HG02973 (cell line): ENCODE data around the gene BABAM1.
A peak's percentile ranks its signal among the peaks of the same experiment; 100 is the strongest.

ENCODE experiments used
- ATAC-seq: cut with Tn5 transposase; IDR thresholded peaks from one replicate; pipeline ENCODE4 v1.9.1; 2021; ENCODE audit warnings: moderate library complexity; ENCODE audit not compliant: unreplicated experiment

Gene BABAM1

DNA sequence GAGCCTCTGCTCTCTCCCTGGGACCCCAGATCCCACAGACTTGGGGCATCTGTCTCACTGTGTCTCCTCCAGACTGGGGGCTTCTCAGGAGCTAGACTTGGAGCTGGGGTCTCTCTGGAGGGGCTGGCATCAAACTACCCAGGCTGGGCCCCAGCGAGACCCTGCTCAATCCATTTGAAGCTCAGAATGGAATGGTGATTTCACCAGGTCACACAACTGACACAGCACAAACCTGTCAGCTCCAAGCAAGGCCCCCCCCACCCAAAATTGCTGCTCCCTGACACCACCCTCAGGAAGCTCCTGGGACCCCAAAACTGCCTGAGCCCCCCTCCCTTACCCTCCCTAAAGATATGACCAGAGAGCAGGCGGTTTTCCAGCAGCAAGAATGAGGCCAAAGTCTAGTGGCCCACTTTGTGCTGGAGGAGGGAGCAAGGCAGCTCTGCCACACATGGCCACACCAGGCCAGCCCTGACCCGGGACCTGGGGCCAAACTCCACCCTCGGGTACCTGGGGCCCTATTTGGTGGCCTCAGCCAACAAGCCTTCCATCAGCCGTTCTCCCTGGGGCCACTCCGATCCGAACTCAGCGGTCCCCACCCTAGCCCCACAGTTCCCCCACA is 23.9 kb upstream of the BABAM1 start:
- ATAC-seq, result no peak

DNA sequence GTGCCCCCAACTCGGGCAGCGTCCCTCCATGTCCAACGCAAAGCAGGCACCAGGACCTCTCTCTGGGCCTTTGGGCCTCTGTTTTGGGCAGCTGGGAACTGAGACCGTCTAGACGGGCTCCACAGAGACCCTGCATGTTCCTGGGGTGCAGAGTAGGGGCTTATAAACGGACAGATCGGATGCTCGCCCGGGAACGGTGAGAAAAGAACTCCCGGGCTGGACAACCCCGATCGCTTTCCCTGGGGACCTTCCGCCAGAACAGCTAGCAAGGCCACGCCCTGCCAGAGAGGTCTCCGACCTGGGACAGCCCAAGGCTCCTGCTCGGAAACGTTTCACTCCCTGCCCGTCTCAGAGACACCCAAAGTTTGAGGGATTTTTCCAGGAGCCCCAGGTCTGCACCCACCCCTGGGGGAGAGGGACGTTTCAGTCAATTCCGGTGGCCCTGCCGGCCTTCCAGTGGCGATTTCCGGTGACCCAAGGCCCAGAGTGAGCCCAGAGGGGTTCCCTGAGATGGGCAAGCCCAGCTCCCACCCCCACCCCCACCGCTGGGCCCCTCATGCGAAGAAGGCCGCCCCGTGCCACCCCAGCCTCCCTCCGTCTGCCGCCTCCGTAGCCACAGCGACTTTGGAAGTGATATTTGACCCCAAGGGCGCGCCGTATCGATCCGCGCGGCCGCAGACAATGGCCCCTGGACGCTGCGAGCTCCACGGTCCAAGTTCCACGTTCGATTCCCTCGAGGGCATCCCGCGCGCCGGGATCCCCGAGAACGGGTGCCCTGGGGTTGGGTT is 23.2 kb upstream of the BABAM1 start:
- no peak for ATAC-seq

DNA sequence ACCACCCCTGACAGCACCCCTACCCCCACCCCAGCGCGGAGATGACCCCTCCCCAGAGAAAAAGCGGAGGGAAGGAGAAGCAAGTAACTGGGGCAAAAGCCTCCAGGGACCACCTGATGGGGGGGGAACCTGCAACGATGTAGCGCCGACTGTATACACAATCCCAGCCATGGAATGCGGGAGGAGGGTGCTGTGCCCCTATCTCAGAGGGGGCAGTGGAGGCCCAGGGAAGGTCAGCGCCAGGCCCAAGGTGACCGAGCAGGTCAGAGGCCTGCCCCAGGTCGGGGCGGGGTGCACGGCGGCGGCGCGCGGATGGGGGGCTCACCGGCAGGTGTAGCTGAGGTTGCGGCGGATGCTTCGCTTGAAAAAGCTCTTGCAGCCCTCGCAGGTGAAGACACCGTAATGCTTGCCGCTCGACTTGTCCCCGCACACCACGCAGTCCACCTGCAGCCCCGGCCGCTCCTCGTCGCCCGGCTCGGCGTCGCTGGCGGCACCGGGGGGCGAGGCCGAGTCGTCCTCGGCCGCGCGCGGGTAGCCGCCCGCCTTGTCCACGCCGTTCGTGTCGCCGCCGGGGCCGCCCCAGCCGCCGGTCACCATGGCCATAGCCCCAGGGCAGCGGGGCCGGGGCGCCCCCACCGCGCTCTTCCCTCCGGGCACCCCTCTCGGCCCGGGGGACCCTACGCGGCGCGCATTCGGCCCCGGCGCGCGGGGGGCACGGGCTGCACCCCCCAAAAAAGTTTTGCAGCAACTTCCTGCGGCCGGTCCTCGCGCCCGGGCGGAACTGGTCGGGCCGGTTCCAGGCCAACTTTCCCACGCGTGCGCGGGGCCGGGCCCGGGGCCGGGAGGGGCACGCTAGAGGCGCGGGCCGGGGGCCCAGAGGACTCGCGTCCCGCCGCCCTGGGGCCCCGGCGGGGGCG is 22.4 kb upstream of the BABAM1 start:
- ATAC-seq, result no peak

DNA sequence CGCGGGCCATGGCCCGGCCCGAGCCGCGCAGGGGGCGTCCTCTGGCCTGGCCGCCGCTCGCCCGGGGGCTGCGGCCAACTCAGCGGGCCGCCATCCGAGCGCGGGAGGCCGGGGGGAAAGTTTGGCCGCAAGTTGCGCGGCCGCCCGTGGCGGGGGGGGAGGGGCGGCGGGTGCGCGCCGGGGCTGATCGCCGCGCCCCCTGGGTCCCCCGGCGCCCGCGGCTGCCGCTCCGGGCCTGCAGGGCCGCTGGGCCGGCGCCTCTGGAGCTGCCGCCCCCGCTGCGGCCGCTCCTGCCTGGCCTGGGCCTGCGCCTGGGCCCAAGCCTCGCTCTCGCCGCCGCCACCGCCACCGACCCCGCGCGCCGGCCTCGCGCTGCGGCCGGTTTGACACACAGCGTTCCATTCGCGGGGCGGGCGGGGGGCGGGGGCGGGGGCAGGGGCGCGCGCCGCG is 21.7 kb upstream of the BABAM1 start, which contains the start of gene NR2F6:
NR2F6 (minus strand) TSS at position 385 of the 450 bp plus-strand sequence. CDS start 699 bp downstream, outside the sequence.
- ATAC-seq, result peak; percentile 12

DNA sequence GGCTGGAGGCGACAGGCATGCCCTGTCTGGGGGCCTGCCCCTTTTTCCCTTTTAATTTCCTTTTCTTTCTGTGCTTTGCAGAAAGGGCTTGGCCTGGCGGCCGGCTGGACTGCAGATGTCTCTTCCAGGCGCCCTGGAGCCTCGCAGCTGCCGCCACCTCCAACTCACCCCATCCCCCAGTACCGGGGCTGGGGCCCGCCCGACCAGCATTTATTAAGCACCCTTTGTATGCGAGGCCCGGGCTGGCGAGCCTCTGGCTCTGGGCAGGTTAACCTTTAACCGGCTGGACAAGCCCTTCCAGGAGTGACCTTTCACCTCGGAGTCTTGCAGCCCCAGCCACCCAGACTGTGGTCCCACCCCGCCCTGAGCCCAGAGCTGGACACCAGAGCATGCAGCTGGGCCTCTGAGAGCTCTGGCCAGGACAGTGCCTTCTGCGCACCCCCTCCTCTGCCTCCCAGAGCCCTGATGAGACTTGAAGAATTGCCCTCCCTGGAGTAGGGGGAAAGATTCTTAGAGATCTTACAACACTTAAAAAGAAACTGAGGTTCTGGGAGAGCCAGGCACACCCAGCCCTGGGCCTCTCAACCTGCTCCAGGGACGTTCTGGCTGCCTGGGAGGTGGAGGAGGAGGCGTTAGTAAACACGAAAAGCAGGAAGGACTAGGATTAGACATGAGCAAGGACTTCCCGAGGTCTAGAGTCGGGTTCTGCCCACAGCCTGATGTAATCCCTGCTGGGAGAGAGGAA is 20.4 kb upstream of the BABAM1 start:
- no peak for ATAC-seq

DNA sequence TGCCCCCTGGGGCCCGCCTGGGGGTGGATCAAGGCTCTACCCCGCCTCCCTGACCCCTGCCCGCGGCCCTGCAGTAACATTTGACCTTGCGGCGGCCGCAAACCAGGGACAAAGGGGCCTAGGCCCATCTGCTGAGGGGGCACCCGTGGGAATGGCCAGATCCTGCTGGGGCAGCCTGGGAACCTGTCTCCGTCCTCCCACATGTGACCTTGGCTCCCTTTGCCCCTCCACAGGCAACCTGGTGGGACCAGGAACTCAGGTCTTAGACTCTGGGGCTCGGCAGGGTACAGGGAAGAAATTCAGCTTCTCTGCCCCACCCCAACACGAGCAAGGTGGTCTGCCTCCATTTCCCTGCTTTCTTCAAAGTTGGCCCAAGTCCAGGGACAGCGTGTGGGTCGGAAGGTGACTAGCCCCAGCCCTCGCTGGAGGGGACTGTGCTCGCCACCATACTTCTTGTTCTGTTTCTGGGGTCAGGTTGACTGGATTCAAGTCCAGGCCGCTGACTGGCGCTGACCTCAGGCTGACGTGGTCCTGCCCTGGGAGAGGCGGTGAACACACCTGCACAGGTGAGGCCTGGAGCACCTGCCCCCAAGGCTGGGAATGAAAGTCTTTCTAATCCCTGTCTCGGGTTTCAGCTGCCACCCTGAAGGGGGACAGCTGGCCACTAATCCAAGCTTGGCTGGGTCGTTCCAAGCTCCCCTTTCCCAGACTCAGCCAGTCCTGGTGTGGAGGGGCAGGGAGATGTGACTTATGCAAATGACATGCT is 19.0 kb upstream of the BABAM1 start:
- ATAC-seq, result no peak

DNA sequence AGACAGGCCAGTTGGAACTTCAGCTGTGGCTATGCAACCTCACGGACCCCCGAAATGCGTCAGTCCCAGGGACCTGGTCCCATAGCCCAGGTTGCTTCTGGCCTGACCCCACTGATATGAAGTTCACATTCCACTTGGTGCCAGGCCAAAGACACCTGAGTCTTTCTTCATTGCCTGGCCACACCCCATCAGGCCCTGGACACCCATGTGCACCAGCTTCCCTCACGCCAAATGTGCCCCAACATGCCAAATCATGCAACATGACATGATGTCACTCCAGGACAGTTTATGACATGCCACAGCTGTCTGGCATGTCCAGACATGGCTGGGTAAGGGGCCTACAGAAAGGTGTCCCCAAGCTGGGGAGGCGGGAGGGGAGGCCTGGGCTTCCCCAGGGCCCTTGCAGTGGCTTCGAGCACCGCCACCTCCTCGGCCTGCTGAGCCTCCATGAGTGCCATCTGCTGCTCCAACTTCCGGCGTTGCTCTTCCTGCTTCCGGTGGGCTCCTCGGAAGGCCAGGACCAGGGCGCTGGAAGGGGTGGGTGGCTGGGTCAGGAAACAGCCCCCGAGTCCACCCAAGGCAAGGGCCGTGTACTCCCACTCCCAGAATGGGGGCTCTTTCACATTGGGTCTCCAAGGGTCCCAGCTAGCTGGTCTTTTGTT is 17.2 kb upstream of the BABAM1 start:
- ATAC-seq, result no peak

DNA sequence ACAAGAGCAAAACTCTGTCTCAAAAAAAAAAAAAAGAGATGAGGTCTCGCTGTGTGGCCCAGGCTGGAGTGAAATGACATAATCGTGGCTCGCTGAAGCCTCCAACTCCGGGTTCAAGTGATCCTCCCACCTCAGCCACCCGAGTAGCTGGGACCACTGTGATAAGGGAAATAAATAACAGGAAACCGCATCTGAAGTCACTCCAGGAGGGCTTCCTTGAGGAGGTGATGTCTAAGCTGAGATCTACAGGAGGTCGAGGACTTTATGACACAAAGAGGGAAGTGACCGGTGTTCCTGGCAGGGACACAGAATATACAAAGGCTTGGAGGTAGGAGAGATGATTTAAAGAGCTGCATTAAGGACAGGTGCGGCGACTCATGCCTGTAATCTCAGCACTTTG is 12.6 kb upstream of the BABAM1 start:
- ATAC-seq, result no peak

DNA sequence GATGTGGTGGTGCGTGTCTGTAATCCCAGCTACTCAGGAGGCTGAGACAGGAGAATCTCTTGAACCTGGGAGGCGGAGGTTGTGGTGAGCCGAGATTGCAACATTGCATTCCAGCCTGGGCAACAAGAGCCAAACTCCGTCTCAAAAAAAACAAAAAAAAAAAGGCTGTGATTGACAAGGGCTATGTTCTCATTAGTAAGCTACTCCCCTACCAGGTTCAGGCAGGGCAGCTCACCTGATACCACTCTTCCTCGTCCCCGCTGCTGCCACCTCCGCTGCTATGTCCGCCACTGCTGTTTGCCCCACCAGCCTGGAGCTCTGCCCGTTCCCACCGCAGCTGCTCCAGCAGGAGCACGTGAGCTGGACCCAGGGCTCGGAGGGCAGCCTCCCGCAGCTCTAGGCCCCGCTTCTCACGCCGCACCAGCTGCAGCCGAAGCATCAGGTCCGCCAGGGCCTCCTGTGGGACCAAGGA is 12.1 kb upstream of the BABAM1 start:
- ATAC-seq, result no peak

DNA sequence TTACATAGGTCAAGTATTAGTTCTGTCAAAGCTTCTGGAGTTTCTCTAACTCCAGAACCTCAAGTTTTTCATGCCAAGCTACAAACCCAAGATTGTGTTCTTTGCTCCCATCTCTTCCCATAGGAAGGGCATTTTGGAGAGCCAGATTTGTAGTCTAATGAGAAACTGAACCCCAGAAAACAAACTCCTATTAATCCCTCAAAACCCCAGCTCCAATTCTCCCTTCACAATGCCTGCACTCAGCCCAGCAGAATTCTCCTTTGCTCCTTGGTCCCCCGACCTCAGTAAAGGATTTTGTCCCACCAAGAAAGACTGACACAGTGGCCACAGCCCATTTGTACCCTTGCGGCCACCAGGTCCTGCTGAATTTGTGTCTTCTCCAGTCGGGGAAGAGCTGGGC is 11.1 kb upstream of the BABAM1 start:
- no peak for ATAC-seq

DNA sequence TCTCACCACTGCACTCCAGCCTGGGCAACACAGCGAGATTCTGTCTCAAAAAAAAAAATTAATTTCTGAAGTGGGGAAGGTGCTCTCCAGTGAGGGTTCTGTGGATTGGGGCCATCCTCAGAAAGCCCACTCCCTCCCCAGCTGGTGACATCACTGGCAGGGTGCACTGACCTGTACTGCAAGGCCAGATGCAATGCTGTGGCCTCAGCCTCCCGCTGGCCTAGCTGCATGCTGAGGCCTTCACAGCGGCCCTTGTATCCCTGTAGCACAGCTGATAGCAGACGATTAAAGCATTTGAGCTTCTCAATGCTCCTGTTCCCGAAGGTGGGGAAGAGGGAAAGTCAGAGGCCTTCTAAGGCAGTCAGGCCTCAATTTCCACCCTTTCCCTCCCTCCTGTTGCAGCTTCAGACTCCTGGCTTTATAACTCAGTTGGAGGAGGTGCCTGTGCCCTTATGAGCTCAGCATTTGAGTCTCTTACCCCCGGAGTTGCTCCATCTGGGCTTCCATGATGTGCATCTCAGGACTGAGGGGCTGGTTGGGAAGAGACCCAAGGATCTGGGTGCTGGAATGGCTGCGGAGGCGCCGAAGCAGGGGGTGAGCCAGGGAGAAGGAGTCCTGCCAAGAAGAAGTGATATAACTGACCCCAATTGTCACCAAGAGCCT is 8.0 kb upstream of the BABAM1 start:
- no peak for ATAC-seq

DNA sequence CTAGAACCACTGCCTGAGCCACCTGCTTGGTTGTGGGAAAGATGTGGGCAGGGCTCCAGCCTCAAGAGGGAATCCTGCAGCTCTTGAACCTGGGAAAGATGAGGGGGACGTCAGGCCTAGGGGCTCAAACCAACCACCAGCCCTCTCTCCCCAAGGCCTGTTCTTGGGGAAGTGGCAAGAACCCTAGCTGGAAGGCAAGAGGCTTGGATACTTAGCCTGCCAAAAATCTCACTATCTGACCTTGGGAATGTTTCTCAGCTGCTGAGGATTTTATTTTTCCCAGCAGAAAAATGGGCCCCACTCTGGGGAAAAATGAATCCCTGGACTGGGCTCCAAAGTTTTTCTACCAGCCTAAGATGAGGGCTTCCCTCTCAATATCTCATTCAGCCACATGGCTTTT is 7.3 kb upstream of the BABAM1 start:
- no peak for ATAC-seq

DNA sequence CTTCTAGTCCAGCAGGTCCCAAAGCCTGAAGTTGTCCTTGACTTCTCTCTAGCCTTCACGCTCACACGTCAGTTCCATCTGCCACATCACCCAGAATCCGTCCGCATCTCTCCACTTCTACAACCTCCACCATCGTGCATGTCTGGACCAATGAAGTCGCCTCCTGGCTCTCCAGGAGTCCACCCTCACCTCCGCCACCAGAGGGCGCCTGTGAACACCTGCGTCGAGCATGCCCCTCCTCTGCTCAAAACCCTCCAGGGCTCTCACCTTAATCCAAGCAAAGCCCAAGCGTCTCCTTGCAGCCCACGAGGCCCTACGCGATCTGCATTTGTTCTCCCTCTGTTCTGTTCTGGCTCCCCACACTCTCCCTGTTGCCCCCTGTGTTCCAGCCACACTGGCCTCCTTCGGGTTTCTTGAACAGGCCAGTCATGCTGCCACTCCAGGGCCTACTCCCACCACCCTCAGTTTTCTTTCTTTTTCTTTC is 6.4 kb upstream of the BABAM1 start:
- ATAC-seq, result peak; percentile 73

DNA sequence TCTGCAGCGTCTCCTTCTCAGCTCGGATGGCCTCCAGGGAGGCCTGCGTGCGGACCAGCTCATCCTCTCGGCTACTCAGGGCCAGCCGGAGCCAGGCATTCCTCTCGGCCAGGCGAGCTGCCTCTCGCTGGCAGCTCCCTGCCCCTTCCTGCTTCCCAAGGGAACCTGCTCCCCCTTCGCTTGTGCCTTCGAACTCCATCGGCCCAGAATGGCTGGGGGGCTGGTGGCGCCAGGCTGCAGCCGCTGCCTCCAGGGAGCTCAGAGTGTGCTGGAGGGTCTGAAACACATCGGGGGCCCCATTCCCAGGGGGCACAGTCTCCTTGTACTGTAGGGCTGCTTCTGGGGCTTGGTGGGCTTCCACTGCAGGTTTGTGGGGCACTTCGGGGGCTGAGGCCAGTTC is 4.7 kb upstream of the BABAM1 start:
- no peak for ATAC-seq

DNA sequence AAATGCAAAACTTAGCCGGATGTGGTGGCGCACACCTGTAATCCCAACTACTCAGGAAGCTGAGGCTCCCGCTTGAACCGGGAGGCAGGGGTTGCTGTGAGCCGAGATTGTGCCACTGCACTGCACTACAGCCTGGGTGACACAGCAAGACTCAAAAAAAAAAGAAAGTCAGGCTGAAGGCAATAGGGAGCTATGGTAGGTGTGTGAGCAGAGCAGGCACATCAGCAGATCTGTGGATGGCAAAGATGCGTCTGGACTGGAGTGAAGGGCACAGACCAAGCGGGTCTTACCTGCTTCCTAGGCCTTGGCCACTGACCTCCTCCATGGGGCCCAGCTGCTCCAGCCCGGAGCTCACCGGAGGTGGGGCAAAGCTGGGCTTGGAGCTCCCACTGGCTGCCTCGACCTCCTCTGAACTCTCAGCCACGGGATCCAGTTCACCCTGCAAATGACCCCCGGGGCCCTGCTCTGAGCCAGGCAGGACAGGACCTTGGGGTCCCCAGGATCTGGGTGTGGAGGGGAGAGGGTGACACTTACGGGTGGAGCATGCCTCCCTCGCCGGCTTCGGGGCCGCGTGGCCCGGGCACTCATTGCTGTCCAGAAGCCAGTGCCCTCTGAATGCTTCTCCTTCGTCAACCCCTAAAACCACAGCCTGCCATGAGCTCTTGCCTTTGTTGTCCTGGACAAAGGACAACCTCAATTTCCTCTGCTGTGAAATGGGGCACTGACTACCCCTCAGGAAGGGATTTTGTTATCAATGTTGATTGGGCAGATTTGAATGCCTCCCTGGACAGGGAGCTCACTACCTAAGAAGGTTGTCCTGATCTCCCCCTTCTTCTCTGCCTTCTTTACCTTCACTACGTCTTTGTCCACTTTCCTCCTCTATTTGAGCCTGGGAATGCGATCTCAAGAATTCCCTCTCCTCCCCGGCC is 3.3 kb upstream of the BABAM1 start:
- ATAC-seq, result no peak

DNA sequence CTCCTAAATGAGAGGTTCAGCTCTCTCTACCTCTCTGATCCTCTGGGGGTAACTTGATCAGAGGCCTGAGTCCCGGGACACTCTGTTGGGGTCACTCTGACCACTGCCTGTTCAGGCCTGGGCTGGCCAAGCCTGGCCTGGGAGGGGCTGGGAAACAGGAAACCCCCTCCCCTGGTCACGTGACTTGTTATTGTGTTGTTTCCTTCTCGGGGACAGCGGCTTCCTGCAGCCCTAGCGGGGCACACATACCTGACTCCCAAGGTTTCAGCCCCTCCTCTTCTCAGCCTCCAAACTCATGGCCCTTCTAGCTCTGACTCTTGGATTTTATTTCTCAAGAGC is 2.6 kb upstream of the BABAM1 start, which contains the start of gene USHBP1:
USHBP1 (minus strand) TSS at position 105 of the 339 bp plus-strand sequence. CDS start 446 bp downstream, outside the sequence.
- no peak for ATAC-seq

DNA sequence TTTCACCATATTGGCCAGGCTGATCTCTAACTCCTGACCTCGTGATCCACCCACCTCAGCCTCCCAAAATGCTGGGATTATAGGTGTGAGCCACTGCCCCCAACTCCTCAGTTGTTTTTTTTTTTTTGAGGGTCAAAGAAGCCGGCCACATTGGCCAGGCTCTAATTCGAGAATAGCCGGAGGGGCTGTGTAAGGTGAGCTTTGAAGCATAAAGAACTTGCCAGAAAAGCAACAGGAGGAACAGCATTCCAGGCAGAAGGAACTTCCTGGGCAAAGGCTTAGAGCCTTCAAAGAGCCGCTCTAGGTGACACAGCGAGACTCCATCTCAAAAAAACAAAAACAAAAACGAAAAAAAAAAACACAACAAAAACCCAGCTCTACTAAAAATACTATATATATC is 1.2 kb upstream of the BABAM1 start:
- no peak for ATAC-seq

DNA sequence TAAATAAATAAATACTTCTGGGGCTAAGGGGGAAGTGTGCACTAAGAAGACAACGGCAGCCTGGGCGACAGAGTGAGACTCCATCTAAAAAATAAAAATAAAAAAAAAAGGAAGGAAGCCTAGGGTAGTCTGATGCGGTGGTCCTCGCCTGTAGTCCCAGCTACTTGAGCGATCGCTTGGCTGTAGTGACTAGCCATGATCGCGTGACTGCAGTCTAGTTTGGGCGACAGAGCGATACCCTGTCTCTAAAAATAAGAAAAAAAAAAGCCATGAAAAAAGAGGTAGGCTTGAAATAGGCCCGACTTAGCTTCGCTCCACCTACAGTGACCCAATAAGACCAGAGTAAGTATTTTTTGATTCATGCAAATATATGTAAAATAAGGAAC is 661 bp upstream of the BABAM1 start:
- peak; percentile 3 for ATAC-seq
